T1000 (cell line): ENCODE results near the gene CDV3.
A peak's percentile ranks its signal among the peaks of the same experiment; 100 is the strongest.
"Not testable (repeated sequence)": the region's sequence is repeated elsewhere in the genome, so short reads cannot be mapped to it uniquely, and the experiment has no call there.

Source experiments
- DNase-seq: peaks from one replicate; lab custom pipeline; 2025; ENCODE audit warnings: mixed read lengths; lab: John Stamatoyannopoulos, UW

The CDV3 gene

GRCh38 chr3:133573629-133574194, at the start of gene CDV3:
TSS of gene CDV3 (plus strand) at chr3:133573686. CDS start at chr3:133574045, 359 bp downstream.
- DNase-seq, result no peak

GRCh38 chr3:133523758-133524157, 49.7 kb upstream of the CDV3 start:
- DNase-seq, result not testable (repeated sequence)

- DNase-seq, result no peak
Measured at GRCh38 chr3:133525435-133525834, 48.1 kb upstream of the CDV3 start.

GRCh38 chr3:133527081-133527715, 46.3 kb upstream of the CDV3 start:
- no peak for DNase-seq

- no peak for DNase-seq
Measured at GRCh38 chr3:133529809-133530208, 43.7 kb upstream of the CDV3 start.

- DNase-seq, result no peak
Measured at GRCh38 chr3:133531981-133532380, 41.5 kb upstream of the CDV3 start.

GRCh38 chr3:133532951-133533350, 40.5 kb upstream of the CDV3 start:
- DNase-seq, result no peak

GRCh38 chr3:133535971-133536881, 37.3 kb upstream of the CDV3 start:
- peak; percentile 11 for DNase-seq

- not testable (repeated sequence) for DNase-seq
Measured at GRCh38 chr3:133537131-133537530, 36.4 kb upstream of the CDV3 start.

- no peak for DNase-seq
Measured at GRCh38 chr3:133538154-133538553, 35.3 kb upstream of the CDV3 start.

- peak; percentile 29 for DNase-seq
Measured at GRCh38 chr3:133540896-133541674, 32.4 kb upstream of the CDV3 start.

- no peak for DNase-seq
Measured at GRCh38 chr3:133542871-133543270, 30.6 kb upstream of the CDV3 start.

GRCh38 chr3:133544983-133545382, 28.5 kb upstream of the CDV3 start:
- DNase-seq, result not testable (repeated sequence)

- no peak for DNase-seq
Measured at GRCh38 chr3:133547432-133548041, 25.9 kb upstream of the CDV3 start.

- no peak for DNase-seq
Measured at GRCh38 chr3:133548090-133548489, 25.4 kb upstream of the CDV3 start.

GRCh38 chr3:133549565-133549964, 23.9 kb upstream of the CDV3 start:
- DNase-seq, result no peak

- DNase-seq, result not testable (repeated sequence)
Measured at GRCh38 chr3:133551589-133551988, 21.9 kb upstream of the CDV3 start.

GRCh38 chr3:133561679-133562078, 11.8 kb upstream of the CDV3 start:
- no peak for DNase-seq

GRCh38 chr3:133562376-133562775, 11.1 kb upstream of the CDV3 start:
- no peak for DNase-seq

GRCh38 chr3:133563186-133563591, 10.3 kb upstream of the CDV3 start:
- DNase-seq, result no peak

GRCh38 chr3:133563816-133564215, 9.7 kb upstream of the CDV3 start:
- no peak for DNase-seq
